Liver (tissue), 9 donors: ENCODE data around the gene WASL. TPM values are rescaled to one million over a fixed set of nuclear protein-coding genes. Genes with fewer than 3 reads are reported as not detected.

Source experiments
- DNase-seq: peaks from one replicate; pipeline ENCODE4 v3.0.0-alpha.2; 2017; ENCODE audit warnings: low spot score
- H3K27ac ChIP-seq, 2 donors: one replicate each; pipeline ENCODE4 v1.7.0; 2013; ENCODE audit warnings: inconsistent platforms in 2 of 2, low read length in 2 of 2, control low read depth in 1 of 2, low read depth in 1 of 2, mild to moderate bottlenecking in 1 of 2
- H3K27me3 ChIP-seq, 4 donors: one replicate each; pipeline versions ENCODE4 v1.6.1 to v1.7.0; 2013; ENCODE audit warnings: low read length in 3 of 4, inconsistent platforms in 1 of 4, mild to moderate bottlenecking in 1 of 4, moderate library complexity in 1 of 4; ENCODE audit not compliant: control insufficient read depth in 4 of 4, insufficient read depth in 4 of 4
- H3K36me3 ChIP-seq, 4 donors: one replicate each; pipeline versions ENCODE4 v1.6.1 to v1.7.0; 2013; ENCODE audit warnings: low read length in 3 of 4, mild to moderate bottlenecking in 3 of 4, low read depth in 1 of 4, moderate library complexity in 1 of 4; ENCODE audit not compliant: control insufficient read depth in 4 of 4, insufficient read depth in 3 of 4
- H3K4me1 ChIP-seq, 4 donors: one replicate each; pipeline versions ENCODE4 v1.6.1 to v1.7.0; 2013; ENCODE audit warnings: low read length in 3 of 4, mild to moderate bottlenecking in 3 of 4, moderate library complexity in 1 of 4; ENCODE audit not compliant: control insufficient read depth in 4 of 4, insufficient read depth in 4 of 4
- H3K4me3 ChIP-seq, 3 donors: one replicate each; pipeline versions ENCODE4 v1.6.1 to v1.7.0; 2013; ENCODE audit warnings: low read length in 3 of 3, control low read depth in 1 of 3, low read depth in 1 of 3, mild to moderate bottlenecking in 1 of 3
- H3K9ac ChIP-seq, 2 donors: one replicate each; pipeline ENCODE4 v1.7.0; 2013; ENCODE audit warnings: low read length in 2 of 2, mild to moderate bottlenecking in 2 of 2, moderate library complexity in 2 of 2, control low read depth in 1 of 2, low read depth in 1 of 2
- H3K9me3 ChIP-seq, 4 donors: one replicate each; pipeline versions ENCODE4 v1.6.1 to v1.7.0; 2013; ENCODE audit warnings: low read length in 3 of 4; ENCODE audit not compliant: control insufficient read depth in 4 of 4
- ATF3 ChIP-seq: IDR thresholded peaks from 2 replicates; pipeline ENCODE4 v1.6.1; 2016; ENCODE audit warnings: antibody characterized with exemption
- CTCF ChIP-seq: fragments of 150-350 bp; IDR thresholded peaks from 2 replicates; pipeline ENCODE4 v1.5.1; 2017; ENCODE audit warnings: improper control_type of control experiment, low read depth, low read length; ENCODE audit not compliant: missing input control
- EGR1 ChIP-seq, 2 donors: IDR thresholded peaks; 2 replicates each; pipeline ENCODE4 v1.6.1; 2016 to 2018; ENCODE audit warnings: antibody characterized with exemption in 2 of 2, low read depth in 2 of 2
- FOXA1 ChIP-seq: IDR thresholded peaks from 2 replicates; pipeline ENCODE4 v1.6.1; 2016; ENCODE audit warnings: antibody characterized with exemption
- FOXA2 ChIP-seq: IDR thresholded peaks from 2 replicates; pipeline ENCODE4 v1.6.1; 2016; ENCODE audit warnings: antibody characterized with exemption
- GABPA ChIP-seq, 2 donors: IDR thresholded peaks in 1 of 2; conservative IDR thresholded peaks in 1 of 2; 2 replicates each; pipeline ENCODE4 v1.6.1; 2016; ENCODE audit warnings: antibody characterized with exemption in 2 of 2, mild to moderate bottlenecking in 1 of 2, moderate library complexity in 1 of 2
- HNF4G ChIP-seq: IDR thresholded peaks from 2 replicates; pipeline ENCODE4 v1.6.1; 2016; ENCODE audit warnings: antibody characterized with exemption
- JUND ChIP-seq, 2 donors: IDR thresholded peaks; 2 replicates each; pipeline ENCODE4 v1.6.1; 2016; ENCODE audit warnings: antibody characterized with exemption in 2 of 2
- MAX ChIP-seq: IDR thresholded peaks from 2 replicates; pipeline ENCODE4 v1.6.1; 2016; ENCODE audit warnings: antibody characterized with exemption
- NR2F2 ChIP-seq: IDR thresholded peaks from 2 replicates; pipeline ENCODE4 v1.6.1; 2016; ENCODE audit warnings: antibody characterized with exemption
- RAD21 ChIP-seq, 2 donors: IDR thresholded peaks; 2 replicates each; pipeline ENCODE4 v1.6.1; 2016; ENCODE audit warnings: antibody characterized with exemption in 2 of 2, mild to moderate bottlenecking in 2 of 2
- REST ChIP-seq: IDR thresholded peaks from 2 replicates; pipeline ENCODE4 v1.6.1; 2016; ENCODE audit warnings: antibody characterized with exemption, mild to moderate bottlenecking
- RXRA ChIP-seq, 2 donors: IDR thresholded peaks; 2 replicates each; pipeline ENCODE4 v1.6.1; 2017 to 2018; ENCODE audit warnings: antibody characterized with exemption in 2 of 2, mild to moderate bottlenecking in 1 of 2
- TAF1 ChIP-seq: conservative IDR thresholded peaks from 2 replicates; pipeline ENCODE4 v1.6.1; 2016; ENCODE audit warnings: antibody characterized with exemption, mild to moderate bottlenecking
- ZBTB33 ChIP-seq: IDR thresholded peaks from 2 replicates; pipeline ENCODE4 v1.6.1; 2016; ENCODE audit warnings: antibody characterized with exemption
- WGBS: extraction: QIAGEN DNeasy Blood & Tissue Kit; methylation state at CpG from one replicate; pipeline ENCODE4 v1.1.7; 2013; 5-methylcytosine and 5-hydroxymethylcytosine counted together
- polyA plus RNA-seq, 2 donors: library from polyadenylated mRNA; stranded (reverse) in 1 of 2; unstranded in 1 of 2; fragments of 200-250 nt in 1 of 2; fragments of >200 nt in 1 of 2; fragmentation: Nextera tagmentation in 1 of 2; extraction: Ambion mirVana in 1 of 2; gene quantifications; one replicate each; pipeline versions ENCODE4 v1.2.1 to v1.2.3, GENCODE V29; 2013 to 2015
- total RNA-seq, 2 donors: library from RNA; depleted of rRNA; stranded (reverse); fragments of >200 nt; gene quantifications; one replicate each; pipeline ENCODE4 v1.2.3, GENCODE V29; 2014
- donor health status: healthy.
- donor health status: healthy.
- donor health status: healthy.
- donor health status: healthy.
- donor health status: healthy.

WASL gene
- total and polyA plus RNA-seq, 4 donors = 12.9 to 20.7 (median 18.1) TPM

- WGBS = 94% methylated on average over 43 of the region's 43 CpGs
- H3K4me3 ChIP-seq = no peak overlapping the region
- no peak overlapping the region for H3K9ac ChIP-seq
- H3K4me1 ChIP-seq = peaks cover 0 to 1% (median under 1%) of the 10 kb centered on the region in 4 donors
- peaks cover 0 to 4% (median 0%) of the 10 kb centered on the region in 4 donors for H3K9me3 ChIP-seq
- no peaks in the 10 kb centered on the region for H3K36me3 ChIP-seq
- no peaks in the 10 kb centered on the region for H3K27me3 ChIP-seq
- TF ChIP-seq NR2F2 = no peak
- no peak for TF ChIP-seq EGR1 (IDR thresholded peaks at IDR 0.05; ENCODE audit: low read depth in 2 of 2)
- no peak for TF ChIP-seq HNF4G
- TF ChIP-seq GABPA (IDR thresholded peaks at IDR 0.05 in 1 of 2, conservative IDR thresholded peaks at IDR 0.05 in 1 of 2) = no peak
- TF ChIP-seq FOXA1 = no peak
- TF ChIP-seq FOXA2 = no peak
- TF ChIP-seq RXRA (IDR thresholded peaks at IDR 0.05) = no peak
- no peak for TF ChIP-seq ZBTB33
- no peak for DNase-seq
- H3K27ac ChIP-seq = no peak overlapping the region
These were observed 14.4 kb upstream of the WASL start for GRCh38 chr7:123763191-123763661.

GRCh38 chr7:123761729-123762128 is 12.9 kb upstream of the WASL start:
- Histone ChIP-seq H3K4me1 (peaks cover 0 to 8% (median 3%) of the 10 kb centered on the region in 4 donors), H3K27me3 (no peaks in the 10 kb centered on the region), H3K9ac (no peak overlapping the region), H3K4me3 (no peak overlapping the region), H3K36me3 (no peaks in the 10 kb centered on the region), H3K9me3 (peaks cover 0 to 4% (median 0%) of the 10 kb centered on the region in 4 donors), H3K27ac (no peak overlapping the region)
- WGBS = 75% methylated on average over 3 of the region's 3 CpGs
- no peak for DNase-seq
- TF ChIP-seq CTCF (no peak), HNF4G (no peak), FOXA1 (no peak), GABPA (IDR thresholded peaks at IDR 0.05 in 1 of 2, conservative IDR thresholded peaks at IDR 0.05 in 1 of 2) (no peak), ZBTB33 (no peak), RAD21 (IDR thresholded peaks at IDR 0.05) (no peak), NR2F2 (no peak), REST (no peak), ATF3 (no peak), MAX (no peak), RXRA (IDR thresholded peaks at IDR 0.05) (no peak), TAF1 (no peak), JUND (IDR thresholded peaks at IDR 0.05) (no peak), EGR1 (IDR thresholded peaks at IDR 0.05; ENCODE audit: low read depth in 2 of 2) (no peak)
